Activated T-helper 17 cell treated with anti-CD3 and anti-CD28 coated beads, Interleukin-2, amount 50 U/mL, for 72 hours (primary cell): ENCODE data around the gene SHISA7. TPM values are rescaled to one million over a fixed set of nuclear protein-coding genes. Genes with fewer than 3 reads are reported as not detected.

Source experiments
- ATAC-seq: fragments of 150-1000 bp; cut with Tn5 transposase; replicated peaks from 2 replicates; pipeline ENCODE4 v1.10.0; 2021; ENCODE audit warnings: mild to moderate bottlenecking, moderate library complexity
- H3K27ac Mint-ChIP-seq: one replicate; pipeline ENCODE4 v1.8.0; 2022; ENCODE audit warnings: mixed read lengths
- H3K27me3 Mint-ChIP-seq: one replicate; pipeline ENCODE4 v1.8.0; 2022; ENCODE audit warnings: mixed read lengths
- H3K36me3 Mint-ChIP-seq: one replicate; pipeline ENCODE4 v1.8.0; 2022; ENCODE audit warnings: low read depth, mild to moderate bottlenecking, mixed read lengths
- H3K4me1 Mint-ChIP-seq: one replicate; pipeline ENCODE4 v1.8.0; 2022; ENCODE audit warnings: mixed read lengths
- H3K4me3 Mint-ChIP-seq: one replicate; pipeline ENCODE4 v1.8.0; 2022; ENCODE audit warnings: mild to moderate bottlenecking, mixed read lengths
- H3K9me3 Mint-ChIP-seq: one replicate; pipeline ENCODE4 v1.8.0; 2022; ENCODE audit warnings: mixed read lengths
- total RNA-seq, 2 donors: library from RNA; stranded (reverse); gene quantifications; one replicate each; pipeline ENCODE4 v1.2.3, GENCODE V29; 2022

Gene SHISA7
- total RNA-seq, 2 donors from 2014 or later: 0.11 TPM; not detected in 1

DNA sequence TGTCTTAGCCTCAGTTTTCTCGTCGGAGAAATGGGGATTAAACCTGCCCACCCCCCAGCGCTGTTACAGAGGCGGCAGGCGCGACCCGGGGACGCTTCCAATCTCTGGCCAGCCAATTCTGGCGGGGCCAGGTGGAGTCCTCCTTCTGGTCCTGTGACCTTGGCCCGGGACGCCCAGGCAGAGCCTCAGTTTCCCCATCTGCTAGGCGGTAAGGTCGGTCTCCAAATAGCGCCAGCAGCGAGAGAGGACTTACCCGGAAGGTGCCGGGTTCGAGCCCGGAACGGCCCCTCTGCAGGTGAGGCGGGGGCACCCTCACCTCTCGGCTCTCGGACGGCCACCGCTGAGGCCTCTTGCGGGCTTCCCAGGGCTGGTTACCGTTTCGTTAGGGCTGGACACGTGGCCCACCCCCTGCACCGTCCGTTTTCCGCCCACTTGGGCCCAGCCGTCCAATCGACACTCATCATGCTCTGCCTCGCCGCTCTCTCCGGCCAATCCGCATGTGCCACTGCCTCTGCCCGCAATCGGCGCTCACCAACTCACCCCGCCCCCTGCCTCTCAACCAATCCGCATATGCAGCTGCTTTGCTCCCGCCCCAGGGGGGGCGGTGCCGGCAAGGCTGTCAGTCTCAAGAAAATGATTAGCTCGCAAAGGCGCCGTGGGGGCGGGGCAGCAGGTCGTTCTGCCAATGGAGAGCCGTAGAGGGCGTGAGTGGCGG, 18.3 kb upstream of the SHISA7 start, which contains the start of gene ISOC2:
TSS of gene ISOC2 (minus strand) at position 384 of the 715 bp plus-strand sequence. CDS start 5,156 bp downstream, outside the sequence.
- ATAC-seq: peak; percentile 98
- peak within 1 kb of the TSS; percentile 88 for H3K4me3 Mint-ChIP-seq
- no peaks in the 10 kb centered on the region for H3K9me3 Mint-ChIP-seq
- H3K27me3 Mint-ChIP-seq: no peaks in the 10 kb centered on the region
- H3K36me3 Mint-ChIP-seq: no peaks in the 10 kb centered on the region
- peaks cover 10% of the 10 kb centered on the region for H3K4me1 Mint-ChIP-seq
- peak within 1 kb of the TSS; percentile 83 for H3K27ac Mint-ChIP-seq

DNA sequence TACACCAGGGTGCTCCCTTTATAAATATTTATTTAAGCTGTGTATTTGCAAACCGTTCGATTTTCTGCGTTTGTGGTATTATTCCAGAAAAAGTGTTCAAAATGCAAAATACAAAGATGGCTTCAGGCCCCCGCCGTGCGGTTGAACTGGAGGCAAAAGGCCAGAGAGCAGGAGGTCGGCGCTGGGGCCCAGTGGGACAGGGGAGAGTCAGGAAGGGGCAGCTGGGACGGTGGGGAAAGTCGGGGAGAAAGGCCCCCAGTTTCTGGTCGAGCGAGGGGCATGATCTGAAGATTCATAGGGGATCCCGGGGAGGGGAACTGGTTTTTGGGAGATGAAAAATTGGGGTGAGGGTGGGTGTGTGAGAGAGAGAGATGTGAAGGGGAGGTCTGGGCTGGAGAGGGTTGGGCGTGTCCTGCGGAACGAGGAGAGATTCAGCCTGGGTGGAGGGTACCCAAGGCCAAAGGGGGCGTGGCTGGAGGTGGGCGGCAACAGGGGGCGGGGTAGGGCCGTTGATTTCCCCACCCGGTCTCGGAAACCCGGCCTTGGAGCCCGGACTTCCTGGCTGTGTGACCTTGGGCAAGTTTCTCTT, 17.7 kb upstream of the SHISA7 start:
- H3K27ac Mint-ChIP-seq: peak overlapping the region; percentile 83
- H3K4me3 Mint-ChIP-seq: peak overlapping the region; percentile 88
- no peaks in the 10 kb centered on the region for H3K9me3 Mint-ChIP-seq
- no peaks in the 10 kb centered on the region for H3K36me3 Mint-ChIP-seq
- H3K4me1 Mint-ChIP-seq: peaks cover 10% of the 10 kb centered on the region
- no peak for ATAC-seq
- no peaks in the 10 kb centered on the region for H3K27me3 Mint-ChIP-seq

DNA sequence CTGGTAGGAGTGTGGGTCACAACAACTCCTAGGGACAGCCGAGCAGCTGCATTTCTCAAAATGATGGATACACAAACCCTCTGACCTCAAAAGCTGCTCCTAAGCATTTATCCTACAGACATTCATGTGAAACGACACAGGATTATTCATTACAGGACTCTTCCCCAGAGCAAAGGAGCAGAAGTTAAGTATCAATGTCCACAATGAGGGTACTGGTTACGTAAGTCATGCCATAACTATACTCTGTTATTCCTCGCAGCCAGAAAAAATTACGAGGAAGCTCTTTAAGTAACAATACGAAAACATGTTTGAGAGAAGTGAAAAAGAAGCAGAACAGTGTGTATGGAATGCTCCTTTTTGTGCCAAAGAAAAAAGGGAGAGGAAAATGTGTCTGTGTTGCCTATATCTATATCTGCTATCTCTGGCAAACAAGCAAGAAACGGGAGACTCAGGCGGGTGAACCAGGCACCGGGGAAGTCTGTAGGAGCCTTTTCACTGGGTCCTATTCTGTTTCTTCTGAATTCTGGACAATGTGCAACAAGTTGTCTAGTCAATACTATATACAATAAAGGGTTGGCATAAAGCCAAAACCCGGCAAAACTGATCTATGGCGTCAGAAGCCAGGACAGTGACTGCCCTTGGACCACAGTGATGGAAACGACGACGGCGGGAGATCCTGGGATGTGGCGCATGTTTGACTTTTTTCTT, 17.0 kb upstream of the SHISA7 start:
- Mint-ChIP-seq H3K4me1 (peaks cover 10% of the 10 kb centered on the region), H3K27ac (no peak overlapping the region), H3K9me3 (no peaks in the 10 kb centered on the region)

GRCh38 chr19:55459551-55459949, 16.4 kb upstream of the SHISA7 start:
- ATAC-seq: no peak
- Mint-ChIP-seq H3K4me3 (peak overlapping the region; percentile 88), H3K9me3 (no peaks in the 10 kb centered on the region), H3K4me1 (peaks cover 10% of the 10 kb centered on the region), H3K36me3 (no peaks in the 10 kb centered on the region), H3K27ac (no peak overlapping the region), H3K27me3 (no peaks in the 10 kb centered on the region)

More for the DNA sequence above, 17.0 kb upstream of the SHISA7 start:
- peak overlapping the region; percentile 88 for H3K4me3 Mint-ChIP-seq
- no peaks in the 10 kb centered on the region for H3K27me3 Mint-ChIP-seq
- no peaks in the 10 kb centered on the region for H3K36me3 Mint-ChIP-seq
- ATAC-seq: no peak

GRCh38 chr19:55457683-55458457, 14.8 kb upstream of the SHISA7 start:
- Mint-ChIP-seq H3K4me3 (no peak overlapping the region), H3K27me3 (peaks cover 4% of the 10 kb centered on the region)

DNA sequence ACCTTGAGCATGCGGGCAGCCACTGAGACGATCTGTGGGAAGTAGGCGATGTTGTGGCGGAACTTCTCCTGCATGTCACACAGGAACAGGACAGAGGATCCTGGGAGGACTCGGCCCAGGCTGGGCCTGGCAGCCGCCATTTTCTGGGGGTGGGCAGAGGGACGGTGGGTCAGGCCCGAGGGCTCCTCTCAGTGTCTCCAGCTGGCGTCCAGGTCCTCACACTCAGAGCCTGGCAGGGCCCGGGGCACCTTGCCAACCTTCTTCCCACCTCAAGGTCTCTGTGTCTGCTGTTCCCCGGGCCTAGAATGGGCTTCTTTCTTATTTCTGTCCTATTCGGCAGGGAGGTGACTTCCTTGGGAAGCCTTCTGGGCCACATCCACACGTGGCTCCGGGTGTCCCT, 13.2 kb upstream of the SHISA7 start:
- no peak overlapping the region for H3K4me3 Mint-ChIP-seq
- no peak overlapping the region for H3K27ac Mint-ChIP-seq
- H3K4me1 Mint-ChIP-seq: peaks cover 10% of the 10 kb centered on the region
- peaks cover 11% of the 10 kb centered on the region for H3K27me3 Mint-ChIP-seq
- H3K36me3 Mint-ChIP-seq: no peaks in the 10 kb centered on the region
- no peaks in the 10 kb centered on the region for H3K9me3 Mint-ChIP-seq
- no peak for ATAC-seq

More at GRCh38 chr19:55457683-55458457, 14.8 kb upstream of the SHISA7 start:
- Mint-ChIP-seq H3K36me3 (no peaks in the 10 kb centered on the region), H3K4me1 (peaks cover 10% of the 10 kb centered on the region), H3K27ac (no peak overlapping the region), H3K9me3 (no peaks in the 10 kb centered on the region)
- no peak for ATAC-seq

DNA sequence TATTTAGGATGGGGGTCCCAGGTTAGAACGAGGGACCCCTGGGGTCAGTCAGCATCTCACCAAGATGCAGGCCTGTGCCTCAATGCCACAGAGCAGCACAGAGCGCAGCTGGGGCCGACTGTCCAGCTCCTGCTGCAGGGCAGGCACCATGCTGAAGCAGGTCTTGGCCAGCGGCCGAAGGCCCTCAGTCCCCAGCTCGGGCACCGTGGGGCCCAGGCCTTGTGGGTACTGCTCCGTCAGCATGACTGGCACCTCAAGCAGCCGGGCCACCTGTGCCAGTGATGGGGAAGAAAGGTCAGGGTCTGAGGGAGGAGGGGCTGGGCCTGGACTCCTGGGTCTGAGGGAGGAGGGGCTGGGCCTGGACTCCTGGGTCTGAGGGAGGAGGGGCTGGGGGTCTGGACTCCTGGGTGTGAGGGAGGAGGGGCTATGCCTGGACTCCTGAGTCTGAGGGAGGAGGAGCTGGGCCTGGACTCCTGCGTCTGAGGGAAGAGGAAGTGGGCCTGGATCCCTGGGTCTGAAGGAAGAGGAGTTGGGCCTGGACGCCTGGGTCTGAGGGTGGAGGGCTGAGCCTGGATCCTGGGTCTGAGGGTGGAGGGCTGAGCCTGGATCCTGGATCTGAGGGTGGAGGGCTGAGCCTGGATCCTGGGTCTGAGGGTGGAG, 12.6 kb upstream of the SHISA7 start:
- Mint-ChIP-seq H3K36me3 (no peaks in the 10 kb centered on the region), H3K27ac (no peak overlapping the region), H3K4me3 (no peak overlapping the region), H3K9me3 (no peaks in the 10 kb centered on the region), H3K4me1 (peaks cover 7% of the 10 kb centered on the region), H3K27me3 (peaks cover 14% of the 10 kb centered on the region)
- ATAC-seq: no peak

GRCh38 chr19:55454787-55455243, 11.7 kb upstream of the SHISA7 start:
- H3K27me3 Mint-ChIP-seq: peaks cover 18% of the 10 kb centered on the region
- H3K4me1 Mint-ChIP-seq: no peaks in the 10 kb centered on the region
- H3K4me3 Mint-ChIP-seq: no peak overlapping the region
- H3K36me3 Mint-ChIP-seq: no peaks in the 10 kb centered on the region
- no peak for ATAC-seq
- no peaks in the 10 kb centered on the region for H3K9me3 Mint-ChIP-seq
- no peak overlapping the region for H3K27ac Mint-ChIP-seq

DNA sequence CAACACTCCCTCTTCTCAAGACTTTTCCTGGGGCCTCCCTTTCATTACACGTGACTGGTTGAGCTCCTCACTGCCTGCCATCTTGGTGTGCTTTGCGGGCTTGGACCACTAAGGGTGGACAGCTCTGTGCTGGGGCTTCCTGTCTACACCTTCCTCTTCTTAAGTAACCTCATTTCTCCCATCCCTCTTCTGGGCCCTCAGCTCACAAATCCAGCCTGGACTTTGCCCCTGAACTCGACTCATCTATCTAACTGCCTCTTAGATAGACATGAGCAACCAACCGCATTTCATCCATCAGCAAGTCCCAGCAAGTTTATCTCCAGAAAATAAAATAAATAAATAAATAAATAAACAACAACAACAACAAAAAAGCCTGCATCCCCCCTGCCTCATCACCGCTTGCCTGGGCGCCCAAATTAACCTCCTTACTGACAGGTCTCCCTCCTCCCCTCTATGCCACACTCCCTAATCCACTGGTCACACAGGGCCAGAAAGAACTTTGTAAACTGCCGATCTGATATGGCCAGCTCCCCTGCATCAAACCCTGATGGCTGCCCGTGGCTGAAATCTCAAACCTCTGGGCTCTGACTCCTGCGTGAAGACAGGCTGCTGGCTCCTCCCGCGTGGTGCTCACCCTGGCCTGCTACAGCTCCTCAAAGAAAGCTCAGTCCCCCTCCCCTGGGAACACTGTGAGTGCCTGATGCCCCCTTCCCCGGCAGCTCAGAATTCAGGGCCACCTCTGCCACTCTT, 10.6 kb upstream of the SHISA7 start:
- Mint-ChIP-seq H3K36me3 (no peaks in the 10 kb centered on the region), H3K27ac (no peak overlapping the region), H3K27me3 (peaks cover 18% of the 10 kb centered on the region), H3K9me3 (no peaks in the 10 kb centered on the region), H3K4me1 (no peaks in the 10 kb centered on the region), H3K4me3 (peak overlapping the region; percentile 39)
- no peak for ATAC-seq

DNA sequence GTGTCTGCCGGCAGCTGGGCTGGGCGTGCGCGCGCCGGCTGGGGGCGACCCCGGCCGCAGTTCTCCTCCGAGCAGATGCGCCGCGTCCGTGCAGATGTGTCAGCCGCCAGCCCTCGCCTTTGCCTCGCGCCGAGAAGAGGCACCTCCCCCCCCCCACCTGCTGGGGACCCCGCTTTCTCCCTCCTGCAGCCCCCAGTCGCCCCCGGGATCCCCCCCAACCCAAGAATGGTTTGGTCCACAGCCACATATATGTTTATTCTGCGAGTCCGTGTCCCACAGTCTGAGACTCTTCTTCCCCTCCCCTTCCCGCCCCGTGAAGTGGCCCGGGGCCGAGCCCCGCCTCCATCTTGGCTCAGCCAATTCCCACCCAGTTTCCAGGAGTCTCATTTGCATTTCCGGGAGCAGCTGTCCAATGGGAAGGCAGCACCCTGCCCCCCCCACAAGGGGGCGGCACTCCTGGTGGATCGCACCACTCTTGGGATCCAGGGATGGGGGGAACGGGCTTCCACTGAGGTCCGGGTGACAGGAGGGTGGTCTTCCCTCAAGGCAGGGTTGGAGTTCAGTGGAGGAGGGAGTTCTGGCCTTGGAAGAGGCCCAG, 9.7 kb upstream of the SHISA7 start:
- ATAC-seq: peak; percentile 65
- Mint-ChIP-seq H3K9me3 (no peaks in the 10 kb centered on the region), H3K36me3 (no peaks in the 10 kb centered on the region), H3K4me3 (peak overlapping the region; percentile 39), H3K27me3 (peaks cover 18% of the 10 kb centered on the region), H3K27ac (no peak overlapping the region), H3K4me1 (no peaks in the 10 kb centered on the region)

- peak overlapping the region; percentile 51 for H3K4me3 Mint-ChIP-seq
- no peaks in the 10 kb centered on the region for H3K36me3 Mint-ChIP-seq
- H3K9me3 Mint-ChIP-seq: no peaks in the 10 kb centered on the region
- H3K27me3 Mint-ChIP-seq: peaks cover 18% of the 10 kb centered on the region
- H3K27ac Mint-ChIP-seq: no peak overlapping the region
- ATAC-seq: no peak
- H3K4me1 Mint-ChIP-seq: no peaks in the 10 kb centered on the region
Measured at GRCh38 chr19:55451965-55452748, 9.1 kb upstream of the SHISA7 start.

DNA sequence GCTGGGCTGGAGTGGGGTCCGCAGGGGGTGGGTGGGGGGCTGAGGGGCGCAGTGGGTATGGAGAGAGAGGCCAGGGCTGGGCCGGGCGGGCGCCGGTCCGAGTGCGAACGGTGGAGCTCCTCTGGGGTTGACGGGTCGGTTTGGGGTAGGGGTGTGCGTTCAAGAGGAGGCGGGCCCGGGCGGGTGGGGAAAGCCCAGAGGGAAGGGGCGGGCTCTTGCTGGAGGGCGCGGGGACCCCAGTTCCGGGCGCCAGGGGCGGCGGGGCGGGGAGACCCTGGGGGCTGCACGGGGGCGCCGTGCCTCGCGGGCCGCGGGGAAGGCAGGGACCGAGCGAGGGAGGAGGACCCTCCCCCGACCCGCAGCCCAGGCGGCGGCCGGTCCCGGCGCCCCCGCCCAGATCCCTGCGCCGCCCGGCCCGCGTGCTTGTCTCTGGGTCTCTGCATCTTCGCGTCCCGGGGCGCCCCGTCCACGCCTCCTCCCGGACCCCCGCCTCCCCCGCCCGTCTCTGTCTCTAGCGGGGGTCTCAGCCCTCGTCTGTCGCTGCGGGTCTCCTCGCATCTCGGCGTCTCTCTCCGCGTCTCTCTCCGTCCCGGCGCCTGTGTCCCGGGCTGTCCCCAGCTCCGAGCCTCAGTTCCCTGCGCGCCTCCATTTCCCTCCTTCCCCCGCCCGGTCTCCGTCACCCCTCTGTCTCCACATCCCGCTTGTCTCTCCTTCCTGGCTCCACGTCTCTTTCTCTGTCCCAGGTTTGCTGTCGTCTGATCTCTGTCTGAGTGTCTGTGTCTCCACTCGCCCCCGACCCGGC, 8.3 kb upstream of the SHISA7 start:
- Mint-ChIP-seq H3K36me3 (no peaks in the 10 kb centered on the region), H3K4me3 (peak overlapping the region; percentile 51), H3K4me1 (no peaks in the 10 kb centered on the region), H3K9me3 (no peaks in the 10 kb centered on the region), H3K27ac (no peak overlapping the region), H3K27me3 (peaks cover 18% of the 10 kb centered on the region)
- ATAC-seq: no peak
